Breast epithelium (tissue), 4 donors: ENCODE data around the gene ANKS1B. TPM values are rescaled to one million over a fixed set of nuclear protein-coding genes. Genes with fewer than 3 reads are reported as not detected.
"Not testable (repeated sequence)": the region's sequence is repeated elsewhere in the genome, so short reads cannot be mapped to it uniquely, and the experiment has no call there.

Source experiments
- DNase-seq, 2 donors: peaks; one replicate each; pipeline ENCODE4 v3.0.0-alpha.2; 2019; ENCODE audit warnings: low spot score in 2 of 2
- H3K27ac ChIP-seq, 2 donors: fragments of 200-600 bp; sonication (generic) in 1 of 2; one replicate each; pipeline ENCODE4 v1.5.1; 2016 to 2019; ENCODE audit warnings: mild to moderate bottlenecking in 1 of 2
- H3K27me3 ChIP-seq, 2 donors: fragments of 200-600 bp; sonication (generic) in 1 of 2; one replicate each; pipeline versions ENCODE4 v1.5.1 to v1.6.0; 2017 to 2019; ENCODE audit warnings: control low read depth in 1 of 2, mild to moderate bottlenecking in 1 of 2
- H3K36me3 ChIP-seq: fragments of 200-600 bp; one replicate; pipeline ENCODE4 v1.5.1; 2019
- H3K4me1 ChIP-seq, 2 donors: fragments of 200-600 bp; sonication (generic); one replicate each; pipeline ENCODE4 v1.5.1; 2016 to 2019; ENCODE audit warnings: control low read depth in 1 of 2
- H3K4me3 ChIP-seq, 3 donors: fragments of 200-600 bp; sonication (generic); 1 replicate in 2 of 3; 2 replicates in 1 of 3; pipeline ENCODE4 v1.5.1; 2016 to 2019; ENCODE audit warnings: mild to moderate bottlenecking in 3 of 3, moderate library complexity in 2 of 3
- H3K9me3 ChIP-seq, 2 donors: fragments of 200-600 bp; sonication (generic) in 1 of 2; one replicate each; pipeline ENCODE4 v1.5.1; 2016 to 2019; ENCODE audit warnings: control low read depth in 1 of 2
- POLR2A ChIP-seq: fragments of 450-650 bp; IDR thresholded peaks from one replicate; pipeline ENCODE4 v1.6.1; 2016; ENCODE audit warnings: antibody characterized with exemption, mild to moderate bottlenecking, moderate library complexity
- POLR2AphosphoS5 ChIP-seq, 3 donors: sonication (generic); formaldehyde crosslinking; IDR thresholded peaks; one replicate each; pipeline ENCODE4 v1.6.1; 2017; ENCODE audit warnings: antibody characterized with exemption in 3 of 3
- intact Hi-C: fragments of 100-400 bp; cut with DNase I; formaldehyde crosslinking; loops from one replicate; pipeline ENCODE4 v1.15.1; 2023; ENCODE audit warnings: low total_unique reads
- total RNA-seq, 3 donors: library from RNA; depleted of rRNA; stranded (reverse); fragments of >200 nt; gene quantifications; one replicate each; pipeline ENCODE4 v1.1.0, GENCODE V29; 2016
- TF ChIP-seq, protein P1 (sequence below), 3 donors: fragments of 450-650 bp; IDR thresholded peaks; one replicate each; pipeline ENCODE4 v1.5.1; 2016 to 2017; ENCODE audit warnings: antibody characterized with exemption in 3 of 3, mild to moderate bottlenecking in 3 of 3, moderate library complexity in 3 of 3

Gene ANKS1B
- total RNA-seq, 3 donors from 2014 or later, result 16.6 to 115 (median 32.4) TPM

DNA sequence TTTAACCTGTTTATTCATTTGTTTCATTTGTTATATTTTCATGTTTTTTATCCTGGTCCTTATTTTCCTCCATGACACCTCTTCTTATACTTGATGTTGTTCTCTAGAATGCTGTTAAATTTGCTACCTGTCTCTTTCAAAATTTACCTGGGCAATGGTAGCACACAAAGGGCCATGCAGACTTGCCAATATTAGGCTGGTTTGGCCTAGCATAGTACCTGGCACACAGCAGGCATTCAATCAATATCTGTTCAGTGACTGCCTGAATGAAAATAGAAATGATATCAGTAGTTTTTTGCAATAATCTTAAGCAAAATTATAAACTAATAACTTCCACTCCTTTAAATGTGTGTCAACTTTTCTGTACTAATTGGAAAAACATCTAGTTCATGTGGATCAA, 1014.5 kb downstream of the ANKS1B start:
- Histone ChIP-seq H3K27me3 (no peaks in the 10 kb centered on the region), H3K27ac (no peak overlapping the region), H3K4me1 (no peaks in the 10 kb centered on the region), H3K9me3 (no peaks in the 10 kb centered on the region), H3K4me3 (no peak overlapping the region), H3K36me3 (no peaks in the 10 kb centered on the region)
- intact Hi-C loops, result no loop called here
- DNase-seq, result no peak
- TF ChIP-seq, protein P1, sequence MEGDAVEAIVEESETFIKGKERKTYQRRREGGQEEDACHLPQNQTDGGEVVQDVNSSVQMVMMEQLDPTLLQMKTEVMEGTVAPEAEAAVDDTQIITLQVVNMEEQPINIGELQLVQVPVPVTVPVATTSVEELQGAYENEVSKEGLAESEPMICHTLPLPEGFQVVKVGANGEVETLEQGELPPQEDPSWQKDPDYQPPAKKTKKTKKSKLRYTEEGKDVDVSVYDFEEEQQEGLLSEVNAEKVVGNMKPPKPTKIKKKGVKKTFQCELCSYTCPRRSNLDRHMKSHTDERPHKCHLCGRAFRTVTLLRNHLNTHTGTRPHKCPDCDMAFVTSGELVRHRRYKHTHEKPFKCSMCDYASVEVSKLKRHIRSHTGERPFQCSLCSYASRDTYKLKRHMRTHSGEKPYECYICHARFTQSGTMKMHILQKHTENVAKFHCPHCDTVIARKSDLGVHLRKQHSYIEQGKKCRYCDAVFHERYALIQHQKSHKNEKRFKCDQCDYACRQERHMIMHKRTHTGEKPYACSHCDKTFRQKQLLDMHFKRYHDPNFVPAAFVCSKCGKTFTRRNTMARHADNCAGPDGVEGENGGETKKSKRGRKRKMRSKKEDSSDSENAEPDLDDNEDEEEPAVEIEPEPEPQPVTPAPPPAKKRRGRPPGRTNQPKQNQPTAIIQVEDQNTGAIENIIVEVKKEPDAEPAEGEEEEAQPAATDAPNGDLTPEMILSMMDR (IDR thresholded peaks at IDR 0.05), result no peak
- no peak for TF ChIP-seq POLR2AphosphoS5 (IDR thresholded peaks at IDR 0.05)
- TF ChIP-seq POLR2A, result no peak

DNA sequence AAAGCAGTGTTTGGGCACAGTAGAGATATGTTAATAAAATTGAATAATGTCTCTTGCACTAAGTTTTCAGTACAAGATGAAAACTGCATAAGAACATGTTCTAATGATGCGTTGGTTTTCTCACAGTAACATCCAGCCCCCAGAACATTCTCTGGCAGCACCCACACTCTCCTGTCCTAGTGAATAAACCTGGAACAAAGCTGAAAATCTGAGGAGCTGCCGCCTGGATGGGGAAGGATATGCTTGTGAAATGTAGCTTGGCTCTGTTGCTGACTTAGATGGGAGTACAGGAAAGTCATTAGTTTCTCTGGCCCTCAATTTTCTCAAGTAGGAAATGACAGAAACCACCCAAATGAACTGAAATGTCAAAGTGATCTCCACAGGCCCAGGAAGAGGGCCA, 1015.8 kb downstream of the ANKS1B start:
- no peak for DNase-seq
- TF ChIP-seq POLR2AphosphoS5 (IDR thresholded peaks at IDR 0.05) (no peak), POLR2A (no peak)
- TF ChIP-seq, protein P1 (IDR thresholded peaks at IDR 0.05), result no peak
- Histone ChIP-seq H3K36me3 (no peaks in the 10 kb centered on the region), H3K4me3 (no peak overlapping the region), H3K9me3 (no peaks in the 10 kb centered on the region), H3K4me1 (no peaks in the 10 kb centered on the region), H3K27me3 (no peaks in the 10 kb centered on the region), H3K27ac (no peak overlapping the region)
- intact Hi-C loops, result no loop called here

DNA sequence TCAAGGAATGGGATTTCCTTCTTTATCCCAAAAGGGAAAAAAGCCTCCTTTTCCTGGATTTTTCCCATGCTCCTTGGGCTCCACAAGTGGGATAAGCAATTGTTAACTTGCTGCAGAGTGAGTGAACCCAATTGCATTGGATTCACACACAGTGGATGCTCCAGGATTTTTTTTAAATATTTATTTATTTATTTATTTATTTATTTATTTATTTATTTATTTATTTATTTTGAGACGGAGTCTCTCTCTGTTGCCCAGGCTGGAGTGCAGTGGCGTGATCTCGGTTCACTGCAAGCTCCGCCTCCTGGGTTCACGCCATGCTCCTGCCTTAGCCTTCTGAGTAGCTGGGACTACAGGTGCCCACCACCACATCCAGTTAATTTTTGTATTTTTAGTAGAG, 1027.6 kb downstream of the ANKS1B start:
- H3K4me3 ChIP-seq, H3K27me3 ChIP-seq, intact Hi-C loops, H3K4me1 ChIP-seq, H3K9me3 ChIP-seq, DNase-seq, H3K27ac ChIP-seq, H3K36me3 ChIP-seq: not testable (repeated sequence)

DNA sequence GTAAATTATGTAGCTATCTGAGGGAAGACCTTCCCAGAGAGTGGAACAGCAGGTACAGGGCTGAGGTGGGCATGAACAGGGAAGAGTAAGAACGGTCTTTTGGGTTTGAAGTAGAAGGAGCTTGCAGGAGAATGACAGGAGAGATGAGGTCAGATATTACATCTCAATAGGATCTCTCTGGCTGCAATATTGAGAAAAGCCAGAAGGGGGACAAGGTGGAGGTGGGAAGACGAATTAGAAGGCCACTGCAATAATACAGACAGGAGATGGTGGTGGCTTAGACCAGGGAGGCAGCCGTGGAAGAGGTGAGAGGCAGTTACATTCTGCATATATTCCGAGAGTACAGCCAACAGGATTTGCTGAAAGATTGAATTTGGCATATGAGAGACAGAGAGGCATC, 1029.5 kb downstream of the ANKS1B start:
- intact Hi-C loops, result no loop called here
- no peaks in the 10 kb centered on the region for H3K4me1 ChIP-seq
- H3K9me3 ChIP-seq, result no peaks in the 10 kb centered on the region
- no peaks in the 10 kb centered on the region for H3K36me3 ChIP-seq
- H3K27ac ChIP-seq, result no peak overlapping the region
- no peaks in the 10 kb centered on the region for H3K27me3 ChIP-seq
- no peak overlapping the region for H3K4me3 ChIP-seq
- DNase-seq, result no peak
- TF ChIP-seq POLR2AphosphoS5 (IDR thresholded peaks at IDR 0.05), result no peak
- TF ChIP-seq, protein P1 (IDR thresholded peaks at IDR 0.05), result no peak
- TF ChIP-seq POLR2A, result no peak

DNA sequence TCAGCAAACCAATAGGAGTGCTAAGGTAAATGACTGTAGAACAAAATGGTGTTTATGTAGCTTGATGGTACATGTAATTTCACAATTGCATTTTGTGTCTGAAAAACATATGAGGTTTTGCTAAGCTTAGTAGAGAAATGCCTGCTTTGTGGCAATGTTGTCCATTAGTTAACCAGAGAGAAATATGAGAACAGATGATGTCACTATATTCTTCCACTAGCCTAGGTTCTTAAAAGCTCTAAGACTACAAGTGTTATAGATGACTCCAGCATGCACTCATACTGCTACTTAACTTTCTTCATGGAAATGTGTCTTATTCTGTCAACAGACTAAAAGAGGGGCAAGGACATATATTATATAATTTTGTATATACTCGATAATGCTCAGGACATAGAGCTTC, 1030.2 kb downstream of the ANKS1B start:
- no peak overlapping the region for H3K4me3 ChIP-seq
- H3K36me3 ChIP-seq, result no peaks in the 10 kb centered on the region
- H3K27me3 ChIP-seq, result no peaks in the 10 kb centered on the region
- no peaks in the 10 kb centered on the region for H3K9me3 ChIP-seq
- TF ChIP-seq POLR2A (no peak), POLR2AphosphoS5 (IDR thresholded peaks at IDR 0.05) (no peak)
- TF ChIP-seq, protein P1 (IDR thresholded peaks at IDR 0.05), result no peak
- H3K27ac ChIP-seq, result no peak overlapping the region
- no peaks in the 10 kb centered on the region for H3K4me1 ChIP-seq
- no peak for DNase-seq
- intact Hi-C loops, result no loop called here

DNA sequence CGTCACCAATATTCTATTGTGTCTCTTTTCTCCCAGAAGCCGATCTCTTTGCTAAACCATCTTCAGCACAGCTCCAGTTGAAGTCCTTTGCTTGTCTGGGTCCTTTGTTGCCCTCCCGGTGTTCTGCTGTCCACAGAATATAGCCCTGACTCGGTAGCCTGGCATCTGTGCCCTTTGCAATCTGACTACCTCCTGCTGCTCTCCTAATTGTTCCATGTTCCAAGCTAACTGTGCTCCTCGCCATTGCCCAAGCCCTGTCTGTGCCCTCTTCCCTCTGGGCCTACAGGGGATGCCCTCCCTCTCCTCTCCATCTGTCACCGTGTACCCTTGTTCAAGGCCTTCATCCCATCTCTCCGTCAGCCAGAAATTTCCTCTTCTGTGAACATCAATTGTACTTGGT, 1033.3 kb downstream of the ANKS1B start:
- H3K9me3 ChIP-seq, result no peaks in the 10 kb centered on the region

More for the DNA sequence above, 1033.3 kb downstream of the ANKS1B start:
- H3K36me3 ChIP-seq, result no peaks in the 10 kb centered on the region
- no peak for DNase-seq
- intact Hi-C loops, result no loop called here
- TF ChIP-seq, protein P1 (IDR thresholded peaks at IDR 0.05), result no peak
- TF ChIP-seq POLR2A (no peak), POLR2AphosphoS5 (IDR thresholded peaks at IDR 0.05) (no peak)
- H3K4me3 ChIP-seq, result no peak overlapping the region
- no peaks in the 10 kb centered on the region for H3K4me1 ChIP-seq
- no peaks in the 10 kb centered on the region for H3K27me3 ChIP-seq
- no peak overlapping the region for H3K27ac ChIP-seq
